ENCODE measurements around the gene ANO9.
"Not testable (repeated sequence)": the region's sequence is repeated elsewhere in the genome, so short reads cannot be mapped to it uniquely, and the experiment has no call there.

Gene ANO9

DNA sequence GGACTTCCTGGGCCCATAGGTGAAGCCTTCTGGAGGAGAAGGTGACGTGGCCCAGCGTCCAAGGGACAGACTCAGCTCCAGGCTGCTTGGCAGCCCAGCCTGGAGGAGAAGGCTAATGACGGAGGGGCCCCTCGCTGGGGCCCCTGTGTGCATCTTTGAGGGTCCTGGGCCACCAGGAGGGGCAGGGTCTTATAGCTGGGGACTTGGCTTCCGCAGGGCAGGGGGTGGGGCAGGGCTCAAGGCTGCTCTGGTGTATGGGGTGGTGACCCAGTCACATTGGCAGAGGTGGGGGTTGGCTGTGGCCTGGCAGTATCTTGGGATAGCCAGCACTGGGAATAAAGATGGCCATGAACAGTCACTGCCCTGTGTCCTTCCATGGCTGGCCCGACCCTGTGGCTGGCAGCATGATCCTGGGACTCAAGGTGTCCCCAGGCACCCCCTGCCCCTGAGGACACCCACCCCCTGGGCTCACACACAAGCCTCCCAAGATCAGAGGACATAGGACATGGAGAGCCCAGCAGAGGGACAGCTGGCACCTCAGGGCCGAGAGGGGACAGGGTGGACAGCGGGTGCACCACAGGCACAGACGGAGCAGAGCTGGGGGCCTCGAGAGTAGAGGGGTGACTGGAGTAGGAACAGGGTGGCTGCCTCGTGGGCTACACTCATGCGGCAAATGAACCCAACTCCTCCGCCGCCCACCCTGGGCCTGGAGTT, 37.1 kb downstream of the ANO9 start:
- no peak for DNase-seq (ENCODE audit: low read depth in 1 of 2, low spot score in 1 of 2)

DNA sequence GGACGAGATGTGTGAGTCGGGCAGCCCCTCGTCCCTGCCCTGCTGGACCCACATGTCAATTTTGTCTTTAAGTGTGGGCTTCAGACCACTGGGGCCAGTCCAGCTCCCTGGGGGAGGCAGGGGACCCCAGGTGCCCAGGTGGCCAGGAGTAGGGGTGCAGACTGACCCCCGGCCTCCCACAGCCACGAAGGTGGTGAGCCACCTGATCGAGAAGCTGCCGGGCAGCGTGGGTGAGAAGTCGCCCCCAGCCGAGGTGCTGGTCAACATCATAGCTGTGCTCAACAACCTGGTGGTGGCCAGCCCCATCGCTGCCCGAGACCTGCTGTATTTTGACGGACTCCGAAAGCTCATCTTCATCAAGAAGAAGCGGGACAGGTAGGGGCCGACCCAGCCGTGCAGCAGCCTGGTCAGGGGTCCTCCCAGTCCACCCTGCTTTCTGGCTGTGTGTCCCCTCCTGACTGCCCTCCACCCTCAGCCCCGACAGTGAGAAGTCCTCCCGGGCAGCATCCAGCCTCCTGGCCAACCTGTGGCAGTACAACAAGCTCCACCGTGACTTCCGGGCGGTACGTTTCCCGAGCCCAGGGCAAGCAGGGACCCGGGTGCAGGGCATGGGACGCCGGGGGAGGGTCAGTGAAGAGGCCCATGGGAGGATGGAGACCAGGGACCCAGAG, 37.9 kb downstream of the ANO9 start:
- no peak for DNase-seq (ENCODE audit: low read depth in 1 of 2, low spot score in 1 of 2)

- no peak for DNase-seq (ENCODE audit: low read depth in 1 of 2, low spot score in 1 of 2)
These were observed 38.6 kb downstream of the ANO9 start for GRCh38 chr11:403021-403760.

- not testable (repeated sequence) for DNase-seq (ENCODE audit: low read depth in 1 of 2, low spot score in 1 of 2)
These were observed 40.6 kb downstream of the ANO9 start for GRCh38 chr11:401196-401595.

DNA sequence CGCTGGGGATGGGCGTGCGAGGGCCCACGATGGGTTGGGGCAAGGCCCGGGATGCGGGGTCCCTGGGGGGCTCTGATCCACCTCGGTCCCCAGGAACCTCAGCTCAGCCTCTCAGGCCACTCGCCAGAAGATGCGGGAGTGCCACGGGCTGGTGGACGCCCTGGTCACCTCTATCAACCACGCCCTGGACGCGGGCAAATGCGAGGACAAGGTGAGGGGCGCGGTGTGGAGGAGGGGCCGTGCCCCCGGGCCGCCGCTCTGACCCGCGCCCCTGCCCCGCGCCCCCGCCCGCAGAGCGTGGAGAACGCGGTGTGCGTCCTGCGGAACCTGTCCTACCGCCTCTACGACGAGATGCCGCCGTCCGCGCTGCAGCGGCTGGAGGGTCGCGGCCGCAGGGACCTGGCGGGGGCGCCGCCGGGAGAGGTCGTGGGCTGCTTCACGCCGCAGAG, 41.5 kb downstream of the ANO9 start:
- no peak for DNase-seq (ENCODE audit: low read depth in 1 of 2, low spot score in 1 of 2)

GRCh38 chr11:399731-400211, 42.0 kb downstream of the ANO9 start:
- no peak for DNase-seq (ENCODE audit: low read depth in 1 of 2, low spot score in 1 of 2)

DNA sequence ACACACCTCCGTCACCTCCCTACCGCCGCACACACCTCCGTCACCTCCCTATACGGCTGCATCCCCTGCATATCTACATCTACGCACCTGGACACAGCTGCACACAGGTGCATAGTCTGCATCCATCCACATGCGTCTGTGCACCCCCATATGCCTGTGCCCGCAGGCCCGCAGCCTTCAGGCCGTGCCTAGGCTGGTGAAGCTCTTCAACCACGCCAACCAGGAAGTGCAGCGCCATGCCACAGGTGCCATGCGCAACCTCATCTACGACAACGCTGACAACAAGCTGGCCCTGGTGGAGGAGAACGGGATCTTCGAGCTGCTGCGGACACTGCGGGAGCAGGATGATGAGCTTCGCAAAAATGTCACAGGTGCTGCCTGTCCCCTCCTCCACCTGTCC, 43.0 kb downstream of the ANO9 start:
- DNase-seq (ENCODE audit: low read depth in 1 of 2, low spot score in 1 of 2) = no peak

GRCh38 chr11:396948-397548, 44.8 kb downstream of the ANO9 start:
- no peak for DNase-seq (ENCODE audit: low read depth in 1 of 2, low spot score in 1 of 2)

DNA sequence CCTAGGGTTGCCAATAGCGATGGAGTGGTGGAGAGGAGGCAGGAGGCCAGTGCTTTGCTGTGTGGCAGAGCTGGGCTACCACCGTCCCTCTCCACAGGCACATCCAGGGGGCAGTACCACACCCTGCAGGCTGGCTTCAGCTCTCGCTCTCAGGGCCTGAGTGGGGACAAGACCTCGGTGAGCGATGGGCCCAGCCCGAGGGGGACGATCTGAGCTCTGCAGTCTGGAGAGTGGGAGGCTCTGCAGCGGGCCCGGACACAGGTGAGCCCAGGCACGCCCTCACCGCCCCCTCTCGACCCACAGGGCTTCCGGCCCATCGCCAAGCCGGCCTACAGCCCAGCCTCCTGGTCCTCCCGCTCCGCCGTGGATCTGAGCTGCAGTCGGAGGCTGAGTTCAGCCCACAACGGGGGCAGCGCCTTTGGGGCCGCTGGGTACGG, 45.3 kb downstream of the ANO9 start:
- DNase-seq (ENCODE audit: low read depth in 1 of 2, low spot score in 1 of 2) = no peak

GRCh38 chr11:395866-396265, 45.9 kb downstream of the ANO9 start:
- no peak for DNase-seq (ENCODE audit: low read depth in 1 of 2, low spot score in 1 of 2)

DNA sequence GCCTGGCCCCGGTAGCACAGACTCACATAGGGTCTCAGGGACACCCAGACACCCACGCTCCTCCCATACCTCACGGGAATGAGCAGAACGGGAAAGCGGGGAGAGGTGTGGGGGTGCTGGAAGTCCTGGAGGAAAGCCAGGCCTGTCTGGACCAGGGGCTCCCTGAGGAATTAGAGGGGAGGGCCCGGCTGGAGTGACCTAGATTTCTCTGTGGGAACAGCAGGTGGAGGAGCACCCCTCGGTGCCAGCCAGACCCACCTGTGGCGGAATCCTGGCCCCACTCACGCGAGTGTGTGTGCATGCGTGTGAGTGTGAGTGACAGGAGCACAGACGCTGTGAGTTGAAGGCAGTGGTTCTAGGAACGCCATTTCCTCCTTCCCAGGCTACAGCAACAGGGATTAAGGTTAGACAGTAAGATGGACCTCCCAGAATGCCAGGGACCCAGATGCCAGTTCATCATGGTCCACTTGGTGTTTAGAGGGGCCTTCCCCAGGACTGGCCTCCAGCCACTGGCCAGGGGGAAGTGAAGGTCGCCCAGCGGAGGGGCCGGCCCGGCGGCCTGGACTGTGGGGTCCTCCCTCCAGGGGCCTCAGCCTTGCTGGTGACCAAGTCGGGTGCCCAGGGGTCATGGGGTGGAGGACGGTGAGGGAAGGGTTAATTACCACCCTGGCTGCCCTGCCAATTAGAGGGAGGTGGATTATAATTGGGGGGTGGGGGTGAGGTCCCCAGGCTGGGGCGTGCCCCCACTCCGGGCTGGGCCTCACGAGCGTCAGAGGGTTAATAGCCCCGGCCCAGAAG, 46.8 kb downstream of the ANO9 start:
- no peak for DNase-seq (ENCODE audit: low read depth in 1 of 2, low spot score in 1 of 2)

- DNase-seq (ENCODE audit: low read depth in 1 of 2, low spot score in 1 of 2) = no peak
These were observed 47.6 kb downstream of the ANO9 start, which contains the start of gene PKP3 for GRCh38 chr11:394034-394857. TSS of gene PKP3 (plus strand) at chr11:394209. CDS start at chr11:394293, 84 bp downstream.

DNA sequence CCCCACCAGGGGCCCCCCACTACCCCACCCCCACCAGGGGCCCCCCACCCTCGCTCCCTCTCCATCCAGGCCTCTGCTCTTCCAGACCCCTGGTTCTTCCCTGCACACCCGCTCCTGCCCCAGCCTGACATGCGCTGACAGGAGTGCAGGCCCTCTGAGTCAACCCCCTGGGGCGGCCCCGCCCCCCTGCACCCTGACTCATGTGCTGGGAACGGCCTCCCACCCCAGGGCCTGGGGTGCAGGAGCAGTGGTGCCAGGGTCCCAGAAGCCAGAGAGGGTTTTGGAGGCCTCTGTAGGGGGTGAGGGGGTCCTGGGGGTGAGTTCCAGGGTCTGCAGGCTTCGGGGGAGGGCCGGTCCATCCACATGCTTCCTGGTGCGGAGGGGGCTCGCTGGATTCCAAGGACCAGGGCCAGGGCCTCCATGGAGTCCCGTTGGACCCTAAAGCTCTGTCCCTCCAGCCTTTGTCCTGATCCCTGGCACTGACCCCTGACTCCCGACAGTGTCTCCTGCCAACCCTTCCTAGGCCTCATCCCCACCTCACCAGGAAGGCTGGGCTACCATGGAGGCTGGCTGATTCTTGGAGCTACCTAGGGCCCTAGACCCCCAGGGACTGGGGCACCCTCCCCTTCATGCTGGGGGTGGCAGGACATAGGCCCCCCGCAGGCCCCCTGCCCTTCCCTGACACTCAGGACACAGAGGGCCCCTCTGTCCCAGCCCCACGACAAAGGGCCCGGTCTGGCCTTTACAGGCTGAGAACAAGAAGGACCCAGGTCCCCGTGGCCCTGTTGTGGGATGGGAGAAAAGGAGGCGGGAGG, 48.4 kb downstream of the ANO9 start:
- no peak for DNase-seq (ENCODE audit: low read depth in 1 of 2, low spot score in 1 of 2)

DNA sequence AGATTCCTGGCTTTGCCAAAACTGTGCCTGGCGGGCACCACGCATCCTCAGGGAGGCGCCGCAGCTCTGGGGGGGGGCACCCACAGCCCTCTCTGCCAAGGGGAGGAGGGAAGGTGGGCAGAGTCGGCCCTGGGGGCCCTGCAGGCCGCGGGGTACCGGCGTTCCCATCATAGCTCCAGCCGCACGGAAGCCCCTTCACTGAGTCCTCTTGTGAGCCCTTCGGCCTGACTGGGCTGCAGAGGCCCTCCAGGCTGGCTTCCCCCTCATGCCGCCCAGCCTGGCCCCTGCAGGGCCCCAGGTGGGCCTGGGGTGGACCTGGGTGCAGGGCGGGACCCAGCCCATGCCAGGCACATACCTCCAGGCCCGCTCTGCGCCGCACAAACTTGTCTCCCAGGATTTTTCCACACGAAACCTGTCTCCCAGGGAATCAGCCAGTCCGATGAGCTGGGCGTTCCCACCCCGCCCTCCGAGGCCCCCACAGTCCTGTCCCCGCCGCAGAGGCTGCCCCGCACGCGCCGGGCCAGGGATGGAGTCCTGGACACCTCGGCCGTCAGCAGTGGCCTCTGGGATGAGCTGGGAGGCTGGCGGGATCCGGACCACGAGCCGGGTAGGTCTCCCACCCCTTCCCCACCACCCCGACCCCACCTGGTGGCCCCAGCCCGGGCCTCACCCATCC, 49.6 kb downstream of the ANO9 start:
- no peak for DNase-seq (ENCODE audit: low read depth in 1 of 2, low spot score in 1 of 2)

DNA sequence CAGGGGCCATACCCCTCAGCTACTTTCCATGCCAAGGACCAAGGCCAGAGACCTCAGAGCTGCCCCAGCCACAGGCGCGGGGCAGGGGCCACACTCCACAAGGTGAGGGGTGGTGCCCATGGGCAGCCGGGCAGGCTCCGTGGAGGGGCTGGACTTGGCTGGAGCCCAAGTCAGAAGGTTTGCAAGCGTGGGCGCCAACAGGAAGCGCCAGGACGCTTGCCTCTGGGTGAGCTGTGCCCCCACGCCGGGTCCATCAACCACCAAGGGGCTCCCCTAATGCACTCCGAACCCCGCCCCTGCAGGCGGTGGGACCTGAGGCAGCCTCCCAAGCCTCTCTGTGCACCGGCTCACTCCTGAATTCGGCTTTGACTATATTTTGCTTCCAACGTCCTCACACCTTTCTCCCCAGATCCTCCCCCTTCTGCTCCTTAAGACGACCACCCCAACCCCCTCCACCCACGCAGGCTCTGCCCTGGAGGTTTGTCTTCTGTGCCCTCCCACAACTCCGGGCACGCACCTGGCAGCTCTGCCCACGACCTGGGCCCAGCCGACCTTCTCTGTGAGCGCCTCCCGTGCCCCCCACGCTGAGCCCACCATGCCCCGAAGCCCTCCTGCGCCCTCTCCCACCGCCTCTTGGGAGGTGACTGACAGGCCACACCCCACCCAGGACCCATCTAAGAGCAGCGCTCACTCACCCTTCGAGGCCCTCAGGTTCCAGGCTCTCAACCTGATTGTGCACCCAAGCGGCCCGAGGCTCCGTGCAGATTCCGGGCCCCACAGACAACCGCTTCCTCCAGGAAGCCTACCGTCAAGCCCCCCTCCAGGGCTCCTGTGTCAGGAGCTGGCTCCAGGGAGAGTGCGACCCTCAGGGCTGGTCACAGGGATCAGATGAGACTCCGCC, 50.4 kb downstream of the ANO9 start:
- DNase-seq (ENCODE audit: low read depth in 1 of 2, low spot score in 1 of 2) = no peak

DNA sequence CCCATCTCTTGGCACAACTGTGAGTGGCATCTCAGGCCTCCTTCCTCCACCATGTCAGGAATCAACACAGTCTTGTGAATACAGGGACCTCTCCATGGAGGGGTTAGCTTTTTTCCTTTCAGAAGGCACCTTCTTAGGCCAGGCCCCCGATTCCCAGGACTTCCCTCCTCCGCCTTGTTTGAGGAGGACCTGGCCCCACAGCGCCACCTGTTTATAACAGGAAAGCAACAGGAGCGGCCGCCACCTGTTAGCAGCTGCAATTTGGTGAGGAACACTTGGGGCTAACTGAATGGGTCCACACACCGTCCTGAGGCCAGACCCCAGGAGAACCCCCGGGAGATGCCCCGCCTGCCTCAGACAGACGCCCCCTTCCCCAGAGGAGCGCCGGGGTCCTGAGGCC, 51.6 kb downstream of the ANO9 start:
- DNase-seq (ENCODE audit: low read depth in 1 of 2, low spot score in 1 of 2) = no peak

- not testable (repeated sequence) for DNase-seq (ENCODE audit: low read depth in 1 of 2, low spot score in 1 of 2)
These were observed 52.4 kb downstream of the ANO9 start for GRCh38 chr11:389369-389768.

All from activated T-helper 1 cell treated with anti-CD3 and anti-CD28 coated beads, Interleukin-2, amount 50 U/mL, for 16 hours (primary cell).